Measurements from ENCODE around the gene FNDC11.

Gene FNDC11

GRCh38 chr20:63525971-63526370 lies 28.0 kb upstream of the FNDC11 start:
- DNase-seq, result no peak

GRCh38 chr20:63527184-63527583 lies 26.8 kb upstream of the FNDC11 start:
- no peak for DNase-seq

GRCh38 chr20:63529180-63529860 lies 24.6 kb upstream of the FNDC11 start:
- DNase-seq, result no peak

GRCh38 chr20:63529861-63530787 lies 23.8 kb upstream of the FNDC11 start:
- DNase-seq, result no peak

GRCh38 chr20:63530788-63531160 lies 23.2 kb upstream of the FNDC11 start:
- DNase-seq, result no peak

GRCh38 chr20:63531686-63532448 lies 22.1 kb upstream of the FNDC11 start:
- DNase-seq, result no peak

GRCh38 chr20:63532449-63532971 lies 21.4 kb upstream of the FNDC11 start:
- DNase-seq, result no peak

- DNase-seq, result no peak
These were observed 20.6 kb upstream of the FNDC11 start for GRCh38 chr20:63533388-63533787.

- no peak for DNase-seq
These were observed 20.0 kb upstream of the FNDC11 start for GRCh38 chr20:63533871-63534393.

GRCh38 chr20:63534427-63534830 lies 19.5 kb upstream of the FNDC11 start:
- DNase-seq, result no peak

- no peak for DNase-seq
These were observed 18.9 kb upstream of the FNDC11 start for GRCh38 chr20:63534831-63535651.

GRCh38 chr20:63536241-63536977 lies 17.6 kb upstream of the FNDC11 start:
- DNase-seq, result no peak

- DNase-seq, result no peak
These were observed 16.9 kb upstream of the FNDC11 start, which contains the start of gene PTK6 for GRCh38 chr20:63536997-63537524. PTK6 (minus strand) TSS chr20:63537376; CDS start chr20:63537314, 62 bp downstream.

GRCh38 chr20:63537525-63538203 lies 16.3 kb upstream of the FNDC11 start:
- peak; percentile 97 for DNase-seq

GRCh38 chr20:63538204-63539091 lies 15.5 kb upstream of the FNDC11 start:
- no peak for DNase-seq

GRCh38 chr20:63539092-63539430 lies 14.9 kb upstream of the FNDC11 start:
- DNase-seq, result no peak

GRCh38 chr20:63539441-63540370 lies 14.3 kb upstream of the FNDC11 start:
- no peak for DNase-seq
